B cell (primary cell): ENCODE results near the gene SIGLEC5. TPM values are rescaled to one million over a fixed set of nuclear protein-coding genes. Genes with fewer than 3 reads are reported as not detected.
"Not testable (repeated sequence)": the region's sequence is repeated elsewhere in the genome, so short reads cannot be mapped to it uniquely, and the experiment has no call there.

Experiments
- ATAC-seq: fragments of 200-7000 bp; cut with Tn5 transposase; one replicate; pipeline ENCODE4 v1.10.0; 2021; ENCODE audit warnings: low read depth, mild to moderate bottlenecking, moderate number of reproducible peaks, moderate library complexity
- CTCF ChIA-PET: fragments of 350-600 bp; sonication (Branson Sonifier 250); formaldehyde crosslinking; loops from one replicate; lab custom pipeline; 2021; ENCODE audit warnings: antibody characterized with exemption, inconsistent platforms; lab: Charles Lee
- POLR2A ChIA-PET: fragments of 350-600 bp; sonication (Branson Sonifier 250); formaldehyde crosslinking; loops from one replicate; lab custom pipeline; 2021; ENCODE audit warnings: antibody characterized with exemption; lab: Charles Lee
- DNase-seq: peaks from one replicate; pipeline ENCODE4 v3.0.0; 2013
- H2AFZ ChIP-seq: 2 replicates; pipeline ENCODE4 v1.6.1; 2012; ENCODE audit warnings: mild to moderate bottlenecking, low read depth, low read length; ENCODE audit not compliant: insufficient read depth, poor library complexity, severe bottlenecking
- H3K27ac ChIP-seq, 2 donors: 1 replicate in 1 of 2; 2 replicates in 1 of 2; pipeline ENCODE4 v1.5.1; 2012 to 2013; ENCODE audit warnings: low read length in 2 of 2, mild to moderate bottlenecking in 2 of 2, moderate library complexity in 1 of 2
- H3K27me3 ChIP-seq, 4 experiments: fragments of 200-600 bp in 1 of 4; sonication (generic) in 1 of 4; replicated peaks in 1 of 4; 1 replicate in 2 of 4; 2 replicates in 2 of 4; pipeline versions ENCODE4 v1.6.1 to v1.7.0; 2013 to 2016; ENCODE audit warnings: low read length in 3 of 4, mild to moderate bottlenecking in 2 of 4, mixed read lengths in 1 of 4, moderate library complexity in 1 of 4; ENCODE audit not compliant: insufficient read depth in 4 of 4, control insufficient read depth in 3 of 4; ENCODE audit errors: control extremely low read depth in 1 of 4
- H3K36me3 ChIP-seq, 2 experiments: replicated peaks in 1 of 2; 1 replicate in 1 of 2; 2 replicates in 1 of 2; pipeline versions ENCODE4 v1.6.1 to v1.7.1; 2013; ENCODE audit warnings: low read length in 1 of 2; ENCODE audit not compliant: insufficient read depth in 2 of 2, control insufficient read depth in 1 of 2; ENCODE audit errors: control extremely low read depth in 1 of 2, extremely low read depth in 1 of 2
- H3K4me1 ChIP-seq, 2 donors: fragments of 200-600 bp in 1 of 2; sonication (generic) in 1 of 2; 1 replicate in 1 of 2; 2 replicates in 1 of 2; pipeline versions ENCODE4 v1.5.1 to v1.6.1; 2013 to 2017; ENCODE audit warnings: low read length in 2 of 2; ENCODE audit not compliant: control insufficient read depth in 2 of 2, insufficient read depth in 2 of 2
- H3K4me2 ChIP-seq: replicated peaks from 2 replicates; pipeline ENCODE3; 2012; ENCODE audit warnings: mild to moderate bottlenecking, low read depth, low read length; ENCODE audit not compliant: poor library complexity, severe bottlenecking
- H3K4me3 ChIP-seq, 5 experiments: fragments of 200-600 bp in 1 of 5; sonication (generic) in 1 of 5; 1 replicate in 3 of 5; 2 replicates in 2 of 5; pipeline versions ENCODE4 v1.5.1 to v1.7.0; 2011 to 2016; ENCODE audit warnings: low read length in 4 of 5, mild to moderate bottlenecking in 4 of 5, low read depth in 2 of 5, control low read depth in 1 of 5, moderate library complexity in 1 of 5; ENCODE audit not compliant: insufficient read depth in 1 of 5; ENCODE audit errors: control extremely low read depth in 1 of 5, extremely low read depth in 1 of 5
- H3K79me2 ChIP-seq: fragments of 200-600 bp; sonication (generic); one replicate; pipeline ENCODE4 v1.6.0; 2016; ENCODE audit warnings: low read length; ENCODE audit not compliant: control insufficient read depth, insufficient read depth
- H3K9ac ChIP-seq: fragments of 200-600 bp; sonication (generic); 2 replicates; pipeline ENCODE4 v1.6.1; 2017; ENCODE audit warnings: mild to moderate bottlenecking, low read length, moderate library complexity
- H3K9me3 ChIP-seq, 3 donors: one replicate each; pipeline versions ENCODE4 v1.6.1 to v1.7.1; 2013; ENCODE audit warnings: low read length in 2 of 3; ENCODE audit not compliant: control insufficient read depth in 2 of 3, insufficient read depth in 1 of 3; ENCODE audit errors: control extremely low read depth in 1 of 3
- H4K20me1 ChIP-seq: 2 replicates; pipeline ENCODE4 v1.6.0; 2012; ENCODE audit warnings: mild to moderate bottlenecking, low read length; ENCODE audit not compliant: insufficient read depth, control insufficient read depth, poor library complexity, severe bottlenecking
- H3K27ac Mint-ChIP-seq: one replicate; pipeline ENCODE4 v1.8.0; 2021; ENCODE audit warnings: mixed read lengths
- H3K27me3 Mint-ChIP-seq: one replicate; pipeline ENCODE4 v1.8.0; 2021; ENCODE audit warnings: mixed read lengths
- H3K4me1 Mint-ChIP-seq: one replicate; pipeline ENCODE4 v1.8.0; 2021; ENCODE audit warnings: mixed read lengths
- H3K4me3 Mint-ChIP-seq: one replicate; pipeline ENCODE4 v1.8.0; 2021; ENCODE audit warnings: mixed read lengths
- H3K9me3 Mint-ChIP-seq: one replicate; pipeline ENCODE4 v1.8.0; 2022; ENCODE audit warnings: mixed read lengths; ENCODE audit not compliant: insufficient read depth
- CTCF ChIP-seq: fragments of 200-600 bp; IDR thresholded peaks from one replicate; pipeline ENCODE4 v1.8.0; 2022; ENCODE audit warnings: antibody characterized with exemption, mild to moderate bottlenecking
- EZH2 ChIP-seq: IDR thresholded peaks from 2 replicates; pipeline ENCODE4 v1.6.1; 2012; ENCODE audit warnings: borderline replicate concordance, low read depth, mild to moderate bottlenecking, moderate library complexity, low read length; ENCODE audit not compliant: insufficient read depth, poor library complexity, severe bottlenecking
- WGBS: methylation state at CpG from one replicate; pipeline ENCODE4 v1.1.5; 2013; ENCODE audit warnings: missing lambda C conversion rate; ENCODE audit not compliant: insufficient coverage; 5-methylcytosine and 5-hydroxymethylcytosine counted together
- intact Hi-C: fragments of 100-400 bp; cut with micrococcal nuclease; formaldehyde crosslinking; loops from one replicate; pipeline ENCODE4 v1.10.0; 2022
- polyA plus RNA-seq: library from polyadenylated mRNA; depleted of rRNA; stranded (reverse); fragments of >200 nt; gene quantifications from 2 replicates; pipeline ENCODE4 v1.2.3, GENCODE V29; 2012
- total RNA-seq, 2 donors: library from RNA; stranded (reverse); fragments of 120-200 nt in 1 of 2; gene quantifications; 1 replicate in 1 of 2; 2 replicates in 1 of 2; pipeline versions ENCODE4 v1.2.3 to v1.2.4, GENCODE V29; 2013 to 2022

The SIGLEC5 gene
- total and polyA plus RNA-seq, 2 donors (not counting 1 experiment from before 2014, with no cell fraction given): 0.84 TPM; not detected in 1

DNA sequence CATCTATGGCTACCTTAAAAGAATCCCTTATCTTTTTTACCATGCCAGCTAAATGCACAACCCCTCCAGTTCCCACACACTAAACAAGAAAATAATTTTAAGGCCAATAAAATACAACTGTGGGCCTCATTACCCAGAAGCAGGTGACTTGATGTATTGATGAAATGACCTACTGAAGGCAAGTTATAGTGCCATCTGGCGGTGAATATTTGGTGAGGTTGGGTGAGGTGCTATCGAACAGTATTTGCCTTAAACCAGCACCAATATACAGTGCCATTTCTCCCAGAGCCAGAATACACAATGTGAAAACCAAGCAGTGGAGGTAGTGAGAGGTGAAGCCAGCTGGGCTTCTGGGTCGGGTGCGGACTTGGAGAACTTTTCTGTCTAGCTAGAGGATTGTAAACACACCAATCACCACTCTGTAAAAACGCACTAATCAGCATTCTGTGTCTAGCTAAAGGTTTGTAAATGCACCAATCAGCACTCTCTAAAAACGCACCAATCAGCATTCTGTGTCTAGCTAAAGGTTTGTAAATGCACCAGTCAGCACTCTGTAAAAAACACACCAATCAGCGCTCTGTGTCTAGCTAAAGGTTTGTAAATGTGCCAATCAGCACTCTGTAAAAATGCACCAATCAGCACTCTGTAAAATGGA, 45.8 kb upstream of the SIGLEC5 start:
- H3K27me3 Mint-ChIP-seq: peaks cover 48% of the 10 kb centered on the region
- H4K20me1 ChIP-seq, H2AFZ ChIP-seq, intact Hi-C loops, H3K4me2 ChIP-seq, H3K9me3 Mint-ChIP-seq, H3K4me1 Mint-ChIP-seq, H3K27ac Mint-ChIP-seq, H3K36me3 ChIP-seq, H3K4me3 Mint-ChIP-seq, POLR2A ChIA-PET, H3K4me3 ChIP-seq, H3K9me3 ChIP-seq, H3K27ac ChIP-seq, H3K9ac ChIP-seq, H3K4me1 ChIP-seq, H3K79me2 ChIP-seq, ATAC-seq: not testable (repeated sequence)
- peaks cover 0 to 24% (median 13%) of the 10 kb centered on the region in 4 experiments for H3K27me3 ChIP-seq
- peak; percentile 53 for DNase-seq
- peak; percentile 38 for TF ChIP-seq CTCF
- 92% methylated on average over 2 of the region's 7 CpGs for WGBS
- CTCF ChIA-PET: interaction anchor here (1.0 to 3.5 kb wide), 8 partner anchors 8 to 203 kb away, joined by 3 to 11 read pairs (median 6); no protein-coding TSS in a partner anchor

DNA sequence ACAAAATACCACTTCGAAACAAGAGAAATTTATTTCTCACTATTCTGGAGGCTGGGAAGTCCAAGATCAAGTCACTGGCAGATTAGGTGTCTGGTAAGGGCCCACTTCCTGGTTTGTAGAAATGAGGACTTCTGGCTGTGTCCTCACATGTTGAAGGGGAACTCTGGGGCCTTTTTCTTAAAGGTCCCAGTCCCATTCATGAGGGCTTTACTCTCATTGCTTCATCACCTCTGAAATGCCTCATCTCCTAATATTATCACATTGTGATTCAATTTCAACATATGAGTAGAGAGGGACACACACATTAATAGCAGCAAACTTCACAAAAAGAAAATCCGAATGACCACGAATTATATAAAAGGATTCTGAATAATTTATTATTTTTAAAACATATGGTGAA, 38.0 kb upstream of the SIGLEC5 start:
- Mint-ChIP-seq H3K9me3 (no peaks in the 10 kb centered on the region), H3K4me1 (no peaks in the 10 kb centered on the region), H3K27ac (no peak overlapping the region), H3K4me3 (no peak overlapping the region), H3K27me3 (peaks cover 57% of the 10 kb centered on the region)
- DNase-seq (no peak), ATAC-seq (no peak)
- TF ChIP-seq CTCF: no peak
- TF ChIP-seq EZH2: no peak
- intact Hi-C loops: no loop called here
- Histone ChIP-seq H3K4me3 (no peak overlapping the region), H3K9me3 (peaks cover 0 to 12% (median 1%) of the 10 kb centered on the region in 3 donors), H3K4me1 (no peaks in the 10 kb centered on the region), H2AFZ (no peak overlapping the region), H3K27me3 (peaks cover 0 to 28% (median 22%) of the 10 kb centered on the region in 4 experiments), H3K36me3 (no peaks in the 10 kb centered on the region), H3K79me2 (no peaks in the 10 kb centered on the region), H3K4me2 (no peak overlapping the region), H3K27ac (no peak overlapping the region), H4K20me1 (no peaks in the 10 kb centered on the region), H3K9ac (no peak overlapping the region)
- no CpG with 5 or more reads among the region's 3 CpGs for WGBS
- ChIA-PET POLR2A (no interaction called here), CTCF (interaction anchor here (0.6 to 2.7 kb wide), 3 partner anchors 7 to 195 kb away, joined by 4 to 23 read pairs (median 10); no protein-coding TSS in a partner anchor)
